ENCODE data around the gene NUDT3.

DNA sequence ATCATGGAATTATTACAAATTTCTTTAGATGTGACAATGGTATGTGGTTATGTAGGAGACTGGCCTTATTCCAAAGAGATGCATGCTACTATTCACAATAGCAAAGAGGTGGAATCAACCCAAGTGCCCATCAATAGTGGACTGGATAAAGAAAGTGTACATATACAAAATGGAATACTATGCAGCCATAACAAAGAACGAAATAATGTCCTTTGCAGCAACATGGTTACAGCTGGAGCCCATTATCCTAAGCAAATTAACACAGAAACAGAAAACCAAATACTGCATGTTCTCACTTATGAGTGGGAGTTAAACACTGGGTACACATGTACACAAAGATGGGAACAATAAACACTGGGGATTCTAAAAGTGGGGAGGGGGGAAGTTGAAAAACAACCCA, 69.7 kb downstream of the NUDT3 start:
- TF ChIP-seq EZH2 (IDR thresholded peaks at IDR 0.05; ENCODE audit: low read depth, unreplicated experiment), result no peak
- TF ChIP-seq, protein P1, sequence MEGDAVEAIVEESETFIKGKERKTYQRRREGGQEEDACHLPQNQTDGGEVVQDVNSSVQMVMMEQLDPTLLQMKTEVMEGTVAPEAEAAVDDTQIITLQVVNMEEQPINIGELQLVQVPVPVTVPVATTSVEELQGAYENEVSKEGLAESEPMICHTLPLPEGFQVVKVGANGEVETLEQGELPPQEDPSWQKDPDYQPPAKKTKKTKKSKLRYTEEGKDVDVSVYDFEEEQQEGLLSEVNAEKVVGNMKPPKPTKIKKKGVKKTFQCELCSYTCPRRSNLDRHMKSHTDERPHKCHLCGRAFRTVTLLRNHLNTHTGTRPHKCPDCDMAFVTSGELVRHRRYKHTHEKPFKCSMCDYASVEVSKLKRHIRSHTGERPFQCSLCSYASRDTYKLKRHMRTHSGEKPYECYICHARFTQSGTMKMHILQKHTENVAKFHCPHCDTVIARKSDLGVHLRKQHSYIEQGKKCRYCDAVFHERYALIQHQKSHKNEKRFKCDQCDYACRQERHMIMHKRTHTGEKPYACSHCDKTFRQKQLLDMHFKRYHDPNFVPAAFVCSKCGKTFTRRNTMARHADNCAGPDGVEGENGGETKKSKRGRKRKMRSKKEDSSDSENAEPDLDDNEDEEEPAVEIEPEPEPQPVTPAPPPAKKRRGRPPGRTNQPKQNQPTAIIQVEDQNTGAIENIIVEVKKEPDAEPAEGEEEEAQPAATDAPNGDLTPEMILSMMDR (conservative IDR thresholded peaks at IDR 0.05; ENCODE audit: low read depth in 2 of 2), result no peak
- no peak for TF ChIP-seq POLR2AphosphoS5 (IDR thresholded peaks at IDR 0.05; ENCODE audit: low read depth)
- TF ChIP-seq CREB1 (CRISPR knock-in tag; IDR thresholded peaks at IDR 0.05; ENCODE audit: low read depth), result no peak
- no peak for TF ChIP-seq EZH2phosphoT487 (IDR thresholded peaks at IDR 0.05; ENCODE audit: unreplicated experiment)
- TF ChIP-seq, protein P2, sequence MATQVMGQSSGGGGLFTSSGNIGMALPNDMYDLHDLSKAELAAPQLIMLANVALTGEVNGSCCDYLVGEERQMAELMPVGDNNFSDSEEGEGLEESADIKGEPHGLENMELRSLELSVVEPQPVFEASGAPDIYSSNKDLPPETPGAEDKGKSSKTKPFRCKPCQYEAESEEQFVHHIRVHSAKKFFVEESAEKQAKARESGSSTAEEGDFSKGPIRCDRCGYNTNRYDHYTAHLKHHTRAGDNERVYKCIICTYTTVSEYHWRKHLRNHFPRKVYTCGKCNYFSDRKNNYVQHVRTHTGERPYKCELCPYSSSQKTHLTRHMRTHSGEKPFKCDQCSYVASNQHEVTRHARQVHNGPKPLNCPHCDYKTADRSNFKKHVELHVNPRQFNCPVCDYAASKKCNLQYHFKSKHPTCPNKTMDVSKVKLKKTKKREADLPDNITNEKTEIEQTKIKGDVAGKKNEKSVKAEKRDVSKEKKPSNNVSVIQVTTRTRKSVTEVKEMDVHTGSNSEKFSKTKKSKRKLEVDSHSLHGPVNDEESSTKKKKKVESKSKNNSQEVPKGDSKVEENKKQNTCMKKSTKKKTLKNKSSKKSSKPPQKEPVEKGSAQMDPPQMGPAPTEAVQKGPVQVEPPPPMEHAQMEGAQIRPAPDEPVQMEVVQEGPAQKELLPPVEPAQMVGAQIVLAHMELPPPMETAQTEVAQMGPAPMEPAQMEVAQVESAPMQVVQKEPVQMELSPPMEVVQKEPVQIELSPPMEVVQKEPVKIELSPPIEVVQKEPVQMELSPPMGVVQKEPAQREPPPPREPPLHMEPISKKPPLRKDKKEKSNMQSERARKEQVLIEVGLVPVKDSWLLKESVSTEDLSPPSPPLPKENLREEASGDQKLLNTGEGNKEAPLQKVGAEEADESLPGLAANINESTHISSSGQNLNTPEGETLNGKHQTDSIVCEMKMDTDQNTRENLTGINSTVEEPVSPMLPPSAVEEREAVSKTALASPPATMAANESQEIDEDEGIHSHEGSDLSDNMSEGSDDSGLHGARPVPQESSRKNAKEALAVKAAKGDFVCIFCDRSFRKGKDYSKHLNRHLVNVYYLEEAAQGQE (IDR thresholded peaks at IDR 0.05; ENCODE audit: unreplicated experiment), result no peak
- no peak for TF ChIP-seq ZNF331 (CRISPR knock-in tag; IDR thresholded peaks at IDR 0.05; ENCODE audit: low read depth)
- TF ChIP-seq ZNF114 (CRISPR knock-in tag; IDR thresholded peaks at IDR 0.05), result no peak
- no peak for TF ChIP-seq NANOG (IDR thresholded peaks at IDR 0.05; ENCODE audit: borderline replicate concordance)
- no peak for TF ChIP-seq JUNB (IDR thresholded peaks at IDR 0.05; ENCODE audit: unreplicated experiment)
- TF ChIP-seq, protein P3, sequence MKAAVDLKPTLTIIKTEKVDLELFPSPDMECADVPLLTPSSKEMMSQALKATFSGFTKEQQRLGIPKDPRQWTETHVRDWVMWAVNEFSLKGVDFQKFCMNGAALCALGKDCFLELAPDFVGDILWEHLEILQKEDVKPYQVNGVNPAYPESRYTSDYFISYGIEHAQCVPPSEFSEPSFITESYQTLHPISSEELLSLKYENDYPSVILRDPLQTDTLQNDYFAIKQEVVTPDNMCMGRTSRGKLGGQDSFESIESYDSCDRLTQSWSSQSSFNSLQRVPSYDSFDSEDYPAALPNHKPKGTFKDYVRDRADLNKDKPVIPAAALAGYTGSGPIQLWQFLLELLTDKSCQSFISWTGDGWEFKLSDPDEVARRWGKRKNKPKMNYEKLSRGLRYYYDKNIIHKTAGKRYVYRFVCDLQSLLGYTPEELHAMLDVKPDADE (IDR thresholded peaks at IDR 0.05), result no peak
- no peak for TF ChIP-seq STAT1 (IDR thresholded peaks at IDR 0.05; ENCODE audit: unreplicated experiment)
